Kidney epithelial cell (primary cell): ENCODE data around the gene DNMT1. TPM values are rescaled to one million over a fixed set of nuclear protein-coding genes. Genes with fewer than 3 reads are reported as not detected.

Source experiments
- DNase-seq: peaks from one replicate; pipeline ENCODE4 v3.0.0-alpha.2; 2010; ENCODE audit warnings: low read depth
- H3K27me3 ChIP-seq: 2 replicates; pipeline ENCODE4 v1.6.0; 2011; ENCODE audit warnings: low read length; ENCODE audit not compliant: control insufficient read depth, insufficient read depth
- H3K36me3 ChIP-seq: 2 replicates; pipeline ENCODE4 v1.5.1; 2011; ENCODE audit warnings: low read length; ENCODE audit not compliant: control insufficient read depth, insufficient read depth
- H3K4me3 ChIP-seq: 2 replicates; pipeline ENCODE4 v1.5.1; 2011; ENCODE audit warnings: low read depth, mild to moderate bottlenecking, control low read depth, low read length
- total RNA-seq: library from RNA; depleted of rRNA; stranded (reverse); fragments of >200 nt; gene quantifications from 2 replicates; pipeline ENCODE4 v1.2.3, GENCODE V29; 2015
- TF ChIP-seq, protein P1 (sequence below): IDR thresholded peaks from 2 replicates; pipeline ENCODE4 v1.5.1; 2011; ENCODE audit warnings: mild to moderate bottlenecking, moderate library complexity, low read length, control low read depth, inconsistent platforms; ENCODE audit not compliant: insufficient read depth, poor library complexity, severe bottlenecking

DNMT1 gene
- total RNA-seq, 1 donor from 2014 or later: 66.9 TPM

DNA sequence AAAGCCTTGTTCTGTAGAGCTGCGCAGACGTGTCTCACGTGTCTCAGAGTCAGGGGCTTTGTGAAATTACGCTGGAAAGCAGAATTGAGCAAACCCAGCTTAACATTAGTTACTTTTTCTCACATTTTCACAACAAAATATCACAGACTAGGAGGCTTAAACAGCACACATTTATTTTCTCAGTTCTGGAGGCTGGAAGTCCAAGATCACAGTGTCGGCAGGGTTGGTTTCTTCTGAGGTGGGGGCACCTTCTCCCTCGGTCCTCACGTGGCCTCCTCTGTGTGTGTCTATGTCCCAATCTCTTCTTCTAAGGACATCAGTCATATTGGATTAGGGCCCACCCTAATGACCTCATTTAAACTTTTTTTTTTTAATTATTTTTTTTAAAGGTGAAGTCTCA, 70.3 kb downstream of the DNMT1 start:
- TF ChIP-seq, protein P1, sequence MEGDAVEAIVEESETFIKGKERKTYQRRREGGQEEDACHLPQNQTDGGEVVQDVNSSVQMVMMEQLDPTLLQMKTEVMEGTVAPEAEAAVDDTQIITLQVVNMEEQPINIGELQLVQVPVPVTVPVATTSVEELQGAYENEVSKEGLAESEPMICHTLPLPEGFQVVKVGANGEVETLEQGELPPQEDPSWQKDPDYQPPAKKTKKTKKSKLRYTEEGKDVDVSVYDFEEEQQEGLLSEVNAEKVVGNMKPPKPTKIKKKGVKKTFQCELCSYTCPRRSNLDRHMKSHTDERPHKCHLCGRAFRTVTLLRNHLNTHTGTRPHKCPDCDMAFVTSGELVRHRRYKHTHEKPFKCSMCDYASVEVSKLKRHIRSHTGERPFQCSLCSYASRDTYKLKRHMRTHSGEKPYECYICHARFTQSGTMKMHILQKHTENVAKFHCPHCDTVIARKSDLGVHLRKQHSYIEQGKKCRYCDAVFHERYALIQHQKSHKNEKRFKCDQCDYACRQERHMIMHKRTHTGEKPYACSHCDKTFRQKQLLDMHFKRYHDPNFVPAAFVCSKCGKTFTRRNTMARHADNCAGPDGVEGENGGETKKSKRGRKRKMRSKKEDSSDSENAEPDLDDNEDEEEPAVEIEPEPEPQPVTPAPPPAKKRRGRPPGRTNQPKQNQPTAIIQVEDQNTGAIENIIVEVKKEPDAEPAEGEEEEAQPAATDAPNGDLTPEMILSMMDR: no peak
- H3K36me3 ChIP-seq: no peaks in the 10 kb centered on the region
- DNase-seq: no peak
- H3K27me3 ChIP-seq: no peaks in the 10 kb centered on the region
- H3K4me3 ChIP-seq: no peak overlapping the region

DNA sequence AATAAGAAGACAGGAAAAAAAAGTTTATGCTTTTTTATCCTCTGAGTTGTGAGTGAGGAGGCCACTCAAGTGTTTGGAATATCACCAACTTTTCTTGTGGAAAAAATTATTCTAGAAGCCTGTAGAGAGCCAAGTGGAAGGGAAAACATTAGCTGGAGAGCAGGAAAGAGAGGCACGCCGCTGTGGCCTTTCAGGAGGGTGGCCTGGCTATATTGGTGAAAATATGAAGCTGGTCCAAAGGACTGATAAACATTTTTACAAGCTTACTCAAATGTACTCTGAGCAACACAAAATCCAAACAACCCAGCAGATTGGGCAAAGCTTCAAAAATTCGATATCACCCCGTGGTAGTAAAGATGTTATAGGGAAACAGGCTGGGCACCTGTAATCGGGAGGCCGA, 72.7 kb downstream of the DNMT1 start:
- DNase-seq: no peak
- TF ChIP-seq, protein P1: no peak
- Histone ChIP-seq H3K36me3 (peaks cover under 1% of the 10 kb centered on the region), H3K4me3 (no peak overlapping the region), H3K27me3 (no peaks in the 10 kb centered on the region)

DNA sequence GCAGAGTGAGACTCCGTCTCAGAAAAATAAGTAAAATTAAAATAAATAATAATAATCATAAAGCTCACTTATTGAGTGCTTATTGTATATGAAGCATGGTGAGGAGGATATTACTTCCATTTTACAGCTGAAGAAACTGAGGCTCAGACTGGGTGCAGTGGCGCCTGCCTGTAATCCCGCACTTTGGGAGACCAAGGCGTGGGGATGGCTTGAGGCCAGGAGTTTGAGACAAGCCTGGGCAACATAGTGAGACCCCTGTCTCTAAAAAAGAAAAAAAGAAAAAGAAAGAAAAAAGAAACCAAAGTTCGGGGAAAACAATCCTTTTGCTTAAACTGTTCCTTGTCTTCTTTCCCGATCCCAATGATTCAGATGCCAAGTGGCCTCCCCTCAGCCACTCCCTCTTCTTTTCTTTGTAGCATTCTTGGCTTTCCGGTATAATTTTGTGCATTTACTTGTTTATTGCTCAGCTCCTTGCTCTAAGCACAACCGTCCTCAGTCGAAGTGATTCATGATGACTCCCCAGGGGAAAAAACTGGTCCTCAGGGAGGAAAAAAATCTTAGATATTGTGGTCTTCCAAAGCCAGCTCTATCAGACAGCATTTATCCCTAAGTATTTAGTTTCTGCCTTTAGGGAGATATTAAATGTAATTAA, 74.1 kb downstream of the DNMT1 start:
- TF ChIP-seq, protein P1: no peak
- Histone ChIP-seq H3K27me3 (no peaks in the 10 kb centered on the region), H3K36me3 (peaks cover 4% of the 10 kb centered on the region), H3K4me3 (no peak overlapping the region)
- no peak for DNase-seq

DNA sequence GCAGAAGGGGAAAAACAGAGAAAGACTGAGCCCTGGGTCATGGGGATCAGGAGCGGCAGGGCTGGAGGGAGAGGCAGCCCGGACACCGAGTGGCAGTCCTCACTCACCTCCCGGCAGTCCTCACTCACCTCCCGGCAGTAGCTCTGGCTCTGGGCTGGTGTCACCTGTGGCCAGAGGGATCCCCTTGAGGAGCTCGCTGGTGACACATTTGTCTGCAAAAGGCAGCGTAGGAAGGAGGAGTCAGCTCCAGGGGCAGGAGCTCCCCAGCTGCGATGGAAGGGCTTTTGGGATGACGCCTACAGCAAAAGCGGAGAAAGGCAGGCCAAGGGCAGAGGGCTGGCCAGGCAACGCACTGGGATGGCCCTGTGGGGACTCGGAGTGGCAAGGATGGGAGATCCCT, 75.8 kb downstream of the DNMT1 start:
- Histone ChIP-seq H3K36me3 (peaks cover 5% of the 10 kb centered on the region), H3K4me3 (peak overlapping the region; percentile 99), H3K27me3 (no peaks in the 10 kb centered on the region)
- DNase-seq: no peak
- TF ChIP-seq, protein P1: no peak

DNA sequence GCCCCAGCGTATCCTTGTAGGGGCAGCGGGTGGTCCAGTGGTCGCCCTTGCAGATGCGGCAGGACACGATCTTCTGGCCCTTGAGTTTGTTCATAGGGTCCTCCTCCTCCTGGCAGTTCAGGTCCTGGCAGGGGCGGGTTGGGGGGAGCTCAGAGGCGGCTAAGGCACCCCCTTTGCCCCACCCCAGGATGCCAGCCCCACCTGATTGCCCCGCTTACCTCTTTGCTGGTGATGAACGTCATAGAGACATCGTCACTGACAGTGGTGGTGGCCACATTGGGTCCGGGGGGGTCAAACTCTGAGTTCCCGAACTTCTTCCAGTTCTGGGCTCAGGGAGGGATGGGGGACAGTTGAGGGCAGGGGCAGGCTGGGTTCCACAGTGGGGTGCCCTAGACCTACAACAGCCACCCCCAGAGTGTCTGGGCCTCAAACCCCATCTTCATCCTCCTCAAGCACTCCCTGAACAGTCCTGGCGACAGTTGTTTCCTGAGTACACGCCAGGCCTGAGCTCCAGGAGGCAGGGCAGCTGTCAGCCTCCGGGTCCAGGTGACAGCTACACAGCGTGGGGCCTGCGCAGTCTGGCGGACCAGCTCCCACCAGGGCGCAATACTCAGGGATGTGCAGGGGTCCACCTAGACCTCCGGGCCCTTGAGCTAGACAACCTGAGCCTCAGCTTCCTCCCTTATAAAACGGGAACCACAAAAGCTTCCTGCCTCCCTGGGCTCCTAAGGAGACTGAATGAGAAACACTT, 77.7 kb downstream of the DNMT1 start:
- TF ChIP-seq, protein P1: no peak
- peaks cover 5% of the 10 kb centered on the region for H3K36me3 ChIP-seq
- H3K4me3 ChIP-seq: no peak overlapping the region
- no peak for DNase-seq
- no peaks in the 10 kb centered on the region for H3K27me3 ChIP-seq
